Measurements from ENCODE around the gene ZNF684.
"Not testable (repeated sequence)": the region's sequence is repeated elsewhere in the genome, so short reads cannot be mapped to it uniquely, and the experiment has no call there.

The ZNF684 gene

DNA sequence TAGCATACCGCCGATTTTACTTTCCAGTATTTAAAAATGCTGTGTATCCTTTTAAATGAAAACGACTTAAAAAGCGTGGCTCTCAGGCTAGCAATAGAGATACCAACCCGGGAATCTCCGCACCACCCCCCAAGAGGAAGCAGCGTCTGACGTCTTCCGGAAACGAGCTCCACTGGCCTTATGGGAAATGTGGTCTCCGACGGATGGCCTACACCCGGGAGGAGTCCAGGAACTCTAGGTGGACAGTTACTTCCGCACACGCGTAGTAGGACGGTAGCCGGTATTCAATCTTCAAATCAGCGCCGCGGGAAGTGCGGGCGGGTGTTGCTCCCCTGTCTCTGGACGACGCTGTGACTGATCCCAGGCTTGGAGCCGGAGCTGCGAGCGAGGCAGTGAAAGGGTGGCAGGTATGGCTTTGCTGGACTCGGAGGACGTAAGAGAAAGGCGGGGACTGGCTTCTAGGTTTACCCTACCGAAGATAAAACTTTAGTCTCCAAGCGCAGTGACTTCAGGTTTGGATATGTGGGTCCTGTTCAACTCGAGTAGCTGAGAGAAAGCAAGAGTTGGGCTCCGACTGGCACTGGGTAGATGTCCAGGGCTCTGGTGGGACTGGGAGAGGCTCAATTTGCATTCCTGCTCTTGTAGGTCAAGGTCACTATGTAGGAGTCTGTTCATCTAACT is at the start of gene ZNF684:
Gene ZNF684, plus strand, starts transcription at position 257 of the 681 bp plus-strand sequence. CDS start 1,530 bp downstream, outside the sequence.
- peak; percentile 91 for DNase-seq

DNA sequence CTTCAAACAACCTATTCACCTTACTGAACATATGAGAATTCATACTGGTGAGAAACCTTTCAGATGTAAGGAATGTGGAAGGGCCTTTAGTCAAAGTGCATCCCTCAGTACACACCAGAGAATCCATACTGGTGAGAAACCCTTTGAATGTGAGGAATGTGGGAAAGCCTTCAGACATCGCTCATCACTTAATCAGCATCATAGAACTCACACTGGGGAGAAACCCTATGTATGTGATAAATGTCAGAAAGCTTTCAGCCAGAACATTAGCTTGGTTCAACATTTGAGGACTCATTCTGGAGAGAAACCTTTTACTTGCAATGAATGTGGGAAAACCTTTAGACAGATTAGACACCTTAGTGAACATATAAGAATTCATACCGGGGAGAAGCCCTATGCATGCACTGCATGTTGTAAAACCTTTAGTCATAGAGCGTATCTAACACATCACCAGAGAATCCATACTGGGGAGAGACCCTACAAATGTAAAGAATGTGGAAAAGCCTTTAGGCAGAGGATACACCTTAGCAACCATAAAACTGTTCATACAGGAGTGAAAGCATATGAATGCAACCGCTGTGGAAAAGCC is 36.0 kb upstream of the ZNF684 start:
- DNase-seq = no peak

DNA sequence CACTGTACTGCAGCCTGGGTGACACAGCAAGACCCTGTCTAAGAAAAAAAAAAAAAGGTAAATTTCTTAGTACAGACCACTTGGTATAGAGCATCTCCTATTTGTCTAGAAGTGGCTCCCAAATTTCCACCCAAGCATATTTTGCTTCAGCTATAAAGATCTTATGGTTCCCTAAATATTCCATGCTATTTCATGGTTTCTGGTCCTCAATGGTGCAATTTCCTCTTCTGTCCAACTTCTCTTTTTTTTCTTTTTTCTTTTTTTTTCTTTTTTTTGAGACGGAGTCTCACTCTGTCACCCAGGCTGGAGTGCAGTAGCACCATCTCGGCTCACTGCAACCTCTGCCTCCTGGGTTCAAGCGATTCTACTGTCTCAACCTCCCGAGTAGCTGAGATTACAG is 28.8 kb upstream of the ZNF684 start:
- DNase-seq = not testable (repeated sequence)

DNA sequence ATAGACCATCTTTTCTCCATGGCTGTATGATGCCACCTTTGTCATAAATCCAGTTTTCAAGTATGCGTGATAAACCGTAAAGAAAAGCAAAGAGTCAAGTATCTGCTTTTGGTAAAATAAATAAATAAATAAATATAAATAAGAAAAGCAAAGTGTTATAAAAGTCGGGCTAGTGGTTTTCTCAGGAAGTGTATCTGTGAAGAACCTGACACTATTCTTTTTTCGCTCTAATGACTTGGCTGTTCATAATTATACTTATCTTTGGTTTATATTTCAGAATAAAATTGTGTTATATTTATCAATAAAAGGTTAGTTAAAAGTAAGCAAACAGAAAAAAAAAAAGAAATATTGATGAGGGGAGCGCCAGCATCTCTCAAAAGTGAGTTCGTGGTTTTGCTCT is 23.5 kb upstream of the ZNF684 start:
- DNase-seq = peak in 1 of 2 donors; percentile 1

DNA sequence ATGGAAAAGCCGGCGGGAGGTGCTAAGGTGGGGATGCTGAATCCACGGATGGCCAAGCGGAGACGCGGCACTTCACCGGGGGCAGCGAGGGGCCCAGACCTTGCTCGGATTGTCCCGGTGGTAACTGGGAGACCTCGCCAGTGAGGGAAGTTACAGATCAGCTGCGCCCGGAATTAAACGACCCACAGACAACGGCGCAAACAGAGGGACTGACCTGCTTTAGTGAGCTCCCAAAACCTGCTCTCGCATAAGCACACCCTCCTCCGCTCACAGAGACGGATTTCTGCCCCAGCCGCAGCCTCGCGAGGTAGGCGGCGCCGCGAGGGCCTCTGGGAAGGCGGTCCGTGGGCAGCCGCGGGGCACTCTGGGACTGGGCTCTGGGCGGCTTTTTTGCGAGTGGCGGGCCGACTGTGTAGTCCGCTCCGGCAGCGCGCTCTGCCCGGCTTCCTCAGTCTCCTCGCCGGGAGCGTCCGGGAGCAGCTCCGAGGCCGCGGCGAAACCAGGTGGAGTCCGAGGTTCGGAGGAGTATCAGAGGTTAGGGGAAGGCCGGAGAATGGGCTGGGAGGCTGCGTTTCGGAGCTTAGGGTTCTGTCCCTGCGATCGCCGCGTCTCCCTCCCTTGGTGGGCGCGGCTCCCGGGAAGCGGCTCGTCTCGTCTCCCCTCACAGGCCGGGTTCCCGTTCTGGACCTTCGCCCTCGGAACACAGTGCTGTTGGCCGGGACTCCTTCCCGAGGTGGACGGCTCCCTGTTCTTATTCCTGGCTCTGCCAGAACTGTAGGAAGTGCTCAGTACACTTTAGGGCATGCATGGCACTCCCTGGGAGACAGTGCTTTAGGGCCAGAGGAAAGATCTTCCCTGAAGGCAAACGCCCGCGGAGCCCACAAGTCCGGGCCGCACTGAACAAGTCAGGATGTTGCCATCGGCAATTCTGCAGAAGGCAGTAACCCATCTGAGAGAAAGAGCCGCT is 22.8 kb upstream of the ZNF684 start, which contains the start of gene EXO5:
Gene EXO5, plus strand, starts transcription at position 393 of the 967 bp plus-strand sequence. CDS start 5,778 bp downstream, outside the sequence.
- peak; percentile 79 for DNase-seq

DNA sequence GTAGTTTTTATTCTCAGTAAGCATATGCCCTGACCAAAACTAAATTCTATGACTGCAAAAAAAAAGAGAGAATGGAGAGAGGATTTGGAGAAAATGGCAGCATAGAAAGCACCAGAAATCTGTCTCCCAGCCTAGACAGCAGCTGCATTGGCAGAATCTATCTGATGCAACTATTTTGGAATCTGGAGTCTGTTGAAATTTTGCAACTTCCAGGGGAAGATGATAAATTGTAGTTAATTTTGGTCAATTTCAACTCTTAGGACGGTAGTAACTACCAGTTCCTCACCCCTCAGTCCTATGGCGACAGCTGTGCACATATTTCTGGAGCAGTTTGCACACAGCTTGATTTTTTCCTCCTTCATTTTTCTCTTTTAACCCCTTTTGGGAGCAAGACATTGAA is 11.9 kb upstream of the ZNF684 start:
- no peak for DNase-seq

DNA sequence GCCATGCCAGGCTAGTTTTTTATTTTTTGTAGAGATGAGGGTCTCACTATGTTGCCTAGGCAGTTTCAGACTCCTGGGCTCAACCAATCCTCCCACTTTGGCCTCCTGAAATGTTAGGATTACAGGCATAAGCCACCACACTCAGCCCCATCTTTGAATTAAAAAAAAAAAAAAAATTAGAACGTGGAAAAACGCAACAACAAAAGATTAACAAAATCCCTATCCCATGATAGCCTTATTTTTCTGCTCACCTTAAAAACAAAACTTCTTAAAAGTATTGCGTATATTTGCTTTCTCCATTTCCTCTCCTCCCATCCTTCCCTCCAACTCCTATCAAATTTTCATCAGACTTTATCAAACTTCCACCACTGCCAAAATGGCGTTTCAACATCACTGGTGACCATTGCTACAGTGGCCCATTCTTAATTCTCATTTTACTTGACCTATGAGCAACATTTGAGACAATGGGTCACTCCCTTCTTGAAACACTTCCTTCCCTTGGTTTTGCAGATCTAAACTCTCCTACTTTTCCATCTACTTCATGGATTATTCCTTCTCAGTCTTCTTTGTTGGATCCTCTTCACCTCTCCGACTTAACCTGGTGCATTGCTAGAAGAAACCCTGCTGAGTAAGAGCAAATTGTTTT is 579 bp upstream of the ZNF684 start:
- no peak for DNase-seq

DNA sequence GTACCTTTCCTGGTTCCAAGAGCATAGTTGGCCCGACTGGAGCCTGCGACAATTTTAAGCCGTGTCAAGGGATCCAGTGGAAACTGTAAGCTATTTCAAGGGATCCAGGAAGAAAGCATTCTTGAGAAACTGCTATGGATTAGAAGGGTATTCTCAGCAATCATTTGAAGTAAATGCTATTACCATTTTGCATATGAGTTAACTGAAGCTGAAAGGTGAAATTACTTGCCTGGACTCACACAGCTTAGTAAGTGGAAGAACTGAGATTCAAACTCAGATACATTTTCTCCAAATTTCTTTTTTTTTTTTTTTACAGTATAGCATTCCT is 589 bp downstream of the ZNF684 start:
- peak in 1 of 2 donors; percentile 1 for DNase-seq

DNA sequence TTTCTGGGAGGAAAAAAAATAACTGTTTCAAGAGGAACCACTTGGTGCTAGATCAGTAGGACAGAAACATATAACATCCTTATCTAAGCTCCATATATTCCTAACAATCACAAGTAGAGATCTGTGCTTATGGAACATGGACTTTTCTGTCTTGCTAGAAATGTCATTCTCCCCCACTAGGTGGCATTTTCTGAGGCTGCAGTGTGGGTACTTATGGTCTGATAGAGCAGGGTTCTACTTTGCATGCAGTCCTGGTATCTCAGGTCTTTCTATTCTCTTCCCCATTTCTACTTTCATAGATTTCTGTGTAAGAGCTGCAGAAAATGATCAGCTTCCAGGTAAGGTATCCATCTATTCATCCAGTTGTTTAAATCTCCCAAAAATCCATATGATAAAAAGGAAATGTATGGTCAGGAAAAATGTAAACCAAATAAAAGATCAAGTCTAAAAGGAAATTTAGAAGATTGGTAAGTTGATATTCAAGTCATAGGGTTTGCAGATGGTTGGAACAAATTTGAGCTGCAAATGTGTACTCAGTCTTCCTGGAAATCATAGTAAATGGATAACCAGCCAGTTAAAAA is 1.5 kb downstream of the ZNF684 start:
- DNase-seq = peak; percentile 40 to 53

DNA sequence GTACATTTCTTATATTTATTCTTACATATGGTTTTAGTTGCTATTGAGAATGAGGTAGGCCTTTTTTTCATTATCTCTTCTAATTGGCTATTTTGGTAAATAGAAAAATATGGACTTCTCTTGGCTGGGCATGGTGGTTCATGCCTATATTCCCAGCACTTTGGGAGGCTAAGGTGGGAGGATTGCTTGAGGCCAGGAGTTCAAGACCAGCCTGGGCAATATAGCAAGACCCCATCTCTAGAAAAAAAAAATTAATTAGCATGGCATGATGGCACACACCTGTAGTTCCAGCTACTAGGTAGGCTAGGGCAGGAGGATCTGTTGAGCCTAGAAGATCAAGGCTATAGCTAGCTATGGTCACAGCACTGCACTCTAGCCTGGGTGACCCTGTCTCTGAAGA is 3.2 kb downstream of the ZNF684 start:
- no peak for DNase-seq

DNA sequence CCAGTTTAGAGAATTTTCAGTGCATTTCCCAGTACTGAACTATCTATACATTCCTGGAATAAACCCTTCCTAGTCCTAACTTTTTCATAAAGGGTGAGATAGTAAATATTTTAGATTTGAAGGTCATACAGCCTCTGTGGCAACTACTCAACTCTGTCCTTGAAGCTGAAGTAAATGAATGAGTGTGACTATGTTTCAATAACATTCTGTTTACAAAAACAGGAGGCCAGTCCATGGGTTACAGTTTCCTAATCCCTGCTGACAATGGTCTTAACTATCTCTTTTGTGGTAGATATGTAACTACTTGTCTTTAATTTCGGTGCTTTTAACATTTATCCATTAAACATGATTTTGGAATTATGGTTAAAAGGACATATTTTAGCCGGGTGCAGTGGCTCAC is 4.3 kb downstream of the ZNF684 start:
- no peak for DNase-seq

DNA sequence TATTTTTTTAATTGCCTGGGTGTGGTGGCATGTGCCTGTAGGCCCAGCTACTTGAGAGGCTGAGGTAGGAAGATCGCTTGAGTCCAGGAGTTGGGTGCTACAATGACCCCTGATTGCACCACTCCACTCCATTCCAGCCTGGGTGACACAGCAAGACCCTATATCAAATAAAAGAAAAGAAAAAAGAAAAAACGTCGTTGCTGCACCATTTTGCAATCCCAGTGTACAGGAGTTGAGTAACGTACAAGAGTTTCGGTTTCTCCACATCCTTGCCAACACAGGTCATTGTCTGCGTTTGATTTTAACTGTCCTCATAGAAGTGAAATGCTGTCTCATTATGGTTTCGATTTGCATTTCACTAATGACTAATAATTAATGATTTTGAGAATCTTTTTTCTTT is 7.9 kb downstream of the ZNF684 start:
- no peak for DNase-seq

DNA sequence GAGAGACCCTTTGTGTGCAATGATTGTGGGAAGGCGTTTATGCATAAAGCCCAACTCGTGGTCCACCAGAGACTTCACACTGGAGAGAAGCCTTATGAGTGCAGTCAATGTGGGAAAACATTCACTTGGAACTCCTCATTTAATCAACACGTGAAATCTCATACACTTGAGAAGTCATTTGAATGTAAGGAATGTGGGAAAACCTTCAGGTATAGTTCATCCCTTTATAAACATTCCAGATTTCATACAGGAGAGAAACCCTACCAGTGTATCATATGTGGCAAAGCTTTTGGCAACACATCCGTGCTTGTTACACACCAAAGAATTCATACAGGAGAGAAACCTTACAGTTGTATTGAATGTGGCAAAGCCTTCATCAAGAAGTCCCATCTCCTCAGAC is 15.5 kb downstream of the ZNF684 start:
- no peak for DNase-seq

DNA sequence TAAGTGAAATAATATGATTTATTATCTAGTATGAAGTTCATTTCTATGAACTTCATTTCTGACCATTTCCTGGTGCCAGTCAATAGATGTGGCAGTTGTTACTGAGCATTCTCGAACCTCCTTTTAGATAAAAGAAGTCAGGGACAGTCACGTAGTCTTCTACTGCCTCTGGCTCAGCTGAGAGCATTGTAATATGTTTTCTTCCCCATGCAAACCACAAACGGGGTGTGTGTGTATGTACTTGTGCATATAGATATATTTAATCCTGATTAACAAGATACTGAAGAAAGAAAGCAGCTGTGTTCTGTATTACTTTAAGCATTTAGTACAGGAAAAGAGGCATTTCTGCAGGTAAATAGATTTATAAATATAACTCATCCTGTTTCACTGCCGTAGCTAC is 21.6 kb downstream of the ZNF684 start:
- no peak for DNase-seq

DNA sequence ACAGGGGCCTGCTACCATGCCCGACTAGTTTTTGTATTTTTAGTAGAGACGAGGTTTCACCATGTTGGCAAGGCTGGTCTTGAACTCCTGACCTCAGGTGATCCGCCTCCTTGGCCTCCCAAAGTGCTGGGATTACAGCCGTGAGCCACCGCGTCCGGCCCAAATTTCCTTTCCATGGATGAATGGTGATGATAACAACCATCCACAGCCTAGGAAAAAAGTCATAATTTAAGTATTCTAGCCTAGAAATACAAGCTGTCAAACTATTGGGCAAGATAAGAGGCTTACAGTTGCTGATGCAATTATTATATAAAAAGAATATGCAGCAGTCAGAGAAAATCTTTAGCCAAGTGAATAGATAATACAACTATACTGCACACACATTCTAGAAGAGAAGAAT is 23.4 kb downstream of the ZNF684 start:
- DNase-seq = not testable (repeated sequence)

DNA sequence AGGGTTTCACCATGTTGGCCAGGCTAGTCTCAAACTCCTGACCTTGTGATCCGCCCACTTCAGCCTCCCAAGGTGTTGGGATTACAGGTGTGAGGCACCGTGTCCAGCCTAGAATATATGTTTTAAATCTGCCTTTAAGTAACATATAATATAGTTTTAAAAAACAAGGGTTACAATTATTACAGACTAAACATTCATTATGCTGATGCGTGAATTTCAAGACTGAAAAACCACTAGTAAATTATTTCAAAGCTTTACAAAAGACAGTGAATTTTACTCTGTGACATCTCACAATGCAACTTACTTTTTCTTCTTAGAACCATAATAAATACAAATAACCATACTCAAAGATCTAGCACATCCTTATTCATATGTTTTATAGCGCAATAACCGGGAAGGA is 24.7 kb downstream of the ZNF684 start:
- DNase-seq = no peak

DNA sequence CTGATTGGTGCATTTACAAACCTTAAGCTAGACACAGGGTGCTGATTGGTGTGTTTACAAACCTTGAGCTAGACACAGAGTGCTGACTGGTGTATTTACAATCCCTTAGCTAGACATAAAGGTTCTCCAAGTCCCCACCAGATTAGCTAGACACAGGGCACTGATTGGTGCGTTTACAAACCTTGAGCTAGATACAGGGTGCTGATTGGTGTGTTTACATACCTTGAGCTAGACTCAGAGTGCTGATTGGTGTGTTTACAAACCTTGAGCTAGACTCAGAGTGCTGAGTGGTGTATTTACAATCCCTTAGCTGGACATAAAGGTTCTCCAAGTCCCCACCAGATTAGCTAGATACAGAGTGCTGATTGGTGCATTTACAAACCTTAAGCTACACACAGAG is 26.8 kb downstream of the ZNF684 start:
- not testable (repeated sequence) for DNase-seq

DNA sequence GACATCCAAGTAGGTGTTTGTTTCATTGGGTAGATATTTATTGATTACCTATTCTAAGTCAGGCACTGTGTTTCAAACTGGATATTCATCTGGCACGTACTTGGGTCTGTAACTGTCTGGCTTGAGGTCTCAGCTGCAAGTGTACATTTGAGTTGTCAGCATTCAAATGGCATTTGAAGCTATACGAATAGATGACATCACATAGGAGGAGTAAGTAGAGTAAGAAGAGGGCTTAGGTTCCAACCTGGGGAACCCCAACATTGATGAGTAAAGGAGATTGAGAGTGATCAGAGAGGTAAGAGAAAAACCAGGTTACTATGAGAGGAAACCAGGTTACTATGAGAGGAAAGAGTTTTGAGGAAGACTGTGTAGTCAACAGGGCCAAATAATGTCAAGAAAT is 30.7 kb downstream of the ZNF684 start:
- no peak for DNase-seq

DNA sequence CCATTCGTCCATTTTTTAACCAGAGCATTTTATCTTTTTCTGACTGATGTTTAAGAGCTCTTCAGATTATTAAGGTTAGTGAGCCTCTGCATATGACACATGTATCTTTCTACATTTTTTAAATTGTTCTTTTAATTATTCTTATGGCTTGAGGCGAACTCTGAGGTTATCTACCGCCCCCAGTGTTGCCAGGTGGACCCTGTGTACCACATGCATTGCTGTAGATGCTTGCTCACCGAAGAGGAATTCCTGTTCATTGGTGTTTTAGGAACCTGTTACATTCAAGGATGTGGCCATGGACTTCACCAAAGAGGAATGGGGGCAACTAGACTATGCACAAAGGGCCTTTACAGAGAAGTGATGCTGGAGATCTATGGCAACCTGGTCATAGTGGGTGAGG is 31.8 kb downstream of the ZNF684 start:
- DNase-seq = no peak

DNA sequence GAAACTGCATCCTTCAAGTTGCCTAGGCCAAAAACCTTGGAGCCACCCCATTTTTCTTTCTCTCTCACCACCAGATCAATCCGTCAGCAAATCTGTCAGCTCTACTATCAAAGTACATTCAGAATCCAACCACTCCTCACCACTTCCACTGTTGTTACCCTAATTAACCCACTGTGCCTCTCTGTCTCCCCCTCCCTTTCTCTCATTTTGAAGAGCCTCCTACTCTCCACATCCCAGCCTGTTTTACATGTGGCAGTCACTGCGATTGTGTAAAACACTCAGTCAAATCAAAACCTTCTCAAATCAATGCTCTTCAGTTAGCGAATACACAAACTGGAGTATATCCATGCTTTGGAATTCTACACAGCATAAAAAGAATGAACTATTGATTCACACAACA is 33.1 kb downstream of the ZNF684 start:
- DNase-seq = no peak

DNA sequence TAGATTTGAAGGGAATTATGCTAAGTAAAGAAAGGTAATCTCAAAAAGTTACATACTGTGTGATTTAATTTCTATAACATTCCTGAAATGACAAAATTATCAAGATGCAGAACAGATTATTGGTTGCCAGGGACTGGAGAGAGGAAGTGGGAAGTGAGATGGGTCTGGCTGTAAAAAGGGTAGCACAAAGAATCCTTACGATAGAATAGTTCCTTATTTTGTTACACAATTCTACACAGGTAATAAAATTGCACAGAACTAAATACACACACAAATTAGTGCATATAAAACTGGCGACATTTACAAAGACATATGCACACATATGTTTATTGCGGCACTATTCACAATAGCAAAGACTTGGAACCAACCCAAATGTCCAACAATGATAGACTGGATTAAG is 33.5 kb downstream of the ZNF684 start:
- no peak for DNase-seq

DNA sequence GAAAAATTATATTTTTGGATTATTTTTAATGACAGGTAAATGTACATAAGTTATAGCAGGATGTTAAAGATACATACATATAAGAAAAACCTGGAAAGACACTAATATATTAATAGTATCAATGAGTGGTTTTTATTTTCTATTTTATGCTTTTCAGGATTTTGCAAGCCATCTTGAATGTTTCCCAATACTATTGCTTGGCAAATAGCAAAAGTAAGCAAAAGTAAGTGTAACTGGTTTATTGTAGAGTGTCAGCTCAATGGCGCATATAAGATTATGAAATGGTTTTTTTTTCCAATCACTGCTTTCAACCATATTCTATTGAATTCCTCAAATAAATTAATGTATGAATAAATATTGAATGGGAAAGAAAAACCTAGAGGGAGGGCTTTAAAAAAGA is 36.4 kb downstream of the ZNF684 start:
- no peak for DNase-seq

DNA sequence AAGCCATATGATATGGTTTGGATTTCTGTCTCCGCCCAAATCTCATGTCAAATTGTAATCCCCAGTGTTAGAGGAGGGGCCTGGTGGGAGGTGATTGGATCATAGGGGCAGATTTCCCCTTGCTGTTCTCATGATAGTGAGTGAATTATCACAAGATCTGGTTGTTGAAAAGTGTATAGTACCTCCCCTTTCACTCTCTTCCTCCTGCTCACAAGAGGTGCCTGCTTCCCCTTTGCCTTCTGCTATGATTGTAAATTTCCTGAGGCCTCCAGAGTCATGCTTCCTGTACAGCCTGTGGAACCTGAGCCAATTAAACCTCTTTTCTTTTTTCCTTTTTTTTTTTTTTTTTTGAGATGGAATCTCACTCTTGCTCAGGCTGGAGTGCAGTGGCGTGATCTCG is 43.4 kb downstream of the ZNF684 start:
- not testable (repeated sequence) for DNase-seq
